Lower leg skin (tissue), 4 donors: ENCODE measurements around the gene SCGB1C1. TPM values are rescaled to one million over a fixed set of nuclear protein-coding genes. Genes with fewer than 3 reads are reported as not detected.

Experiments
- DNase-seq, 2 donors: peaks; one replicate each; pipeline ENCODE4 v3.0.0-alpha.2; 2019; ENCODE audit warnings: low spot score in 2 of 2
- H3K4me3 ChIP-seq: fragments of 200-600 bp; sonication (generic); 2 replicates; pipeline ENCODE4 v1.5.1; 2017; ENCODE audit warnings: mild to moderate bottlenecking, low read depth; ENCODE audit not compliant: poor library complexity, severe bottlenecking
- POLR2A ChIP-seq, 2 donors: fragments of 450-650 bp; IDR thresholded peaks; one replicate each; pipeline ENCODE4 v1.6.1; 2016 to 2017; ENCODE audit warnings: antibody characterized with exemption in 2 of 2, mild to moderate bottlenecking in 1 of 2, moderate library complexity in 1 of 2
- WGBS, 2 donors: methylation state at CpG; one replicate each; pipeline ENCODE4 v1.1.5; 2018; 5-methylcytosine and 5-hydroxymethylcytosine counted together
- intact Hi-C: fragments of 100-400 bp; cut with DNase I; formaldehyde crosslinking; loops from one replicate; pipeline ENCODE4 v1.15.0; 2023; ENCODE audit warnings: low total_unique reads
- total RNA-seq, 4 donors: library from RNA; depleted of rRNA; stranded (reverse); fragments of >200 nt; gene quantifications; one replicate each; pipeline ENCODE4 v1.1.0, GENCODE V29; 2016
- TF ChIP-seq, protein P1 (sequence below), 3 donors: fragments of 450-650 bp; IDR thresholded peaks; one replicate each; pipeline ENCODE4 v1.5.1; 2016; ENCODE audit warnings: antibody characterized with exemption in 3 of 3, mild to moderate bottlenecking in 3 of 3, moderate library complexity in 2 of 3

SCGB1C1 gene
- total RNA-seq, 4 donors from 2014 or later: not detected

DNA sequence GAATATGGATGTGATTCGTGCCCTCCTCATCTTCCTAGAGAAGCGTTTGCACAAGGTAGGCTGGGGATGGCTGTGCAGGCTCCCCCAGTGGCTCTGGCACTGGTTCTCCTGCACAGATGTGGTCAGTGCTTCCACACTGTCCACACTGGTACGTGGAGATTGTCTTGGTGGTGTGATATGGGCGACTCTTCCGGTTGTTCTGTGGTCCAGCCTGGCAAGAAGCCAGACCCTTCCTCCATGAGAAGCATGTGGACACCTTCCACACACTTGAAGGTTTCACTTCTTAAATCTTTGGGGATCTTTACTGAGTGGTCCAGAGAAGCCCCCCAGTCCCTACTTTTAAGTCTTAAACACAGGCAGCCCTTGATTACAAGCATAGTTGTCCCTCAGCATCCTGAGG is 18.4 kb downstream of the SCGB1C1 start:
- no peak overlapping the region for H3K4me3 ChIP-seq
- TF ChIP-seq, protein P1, sequence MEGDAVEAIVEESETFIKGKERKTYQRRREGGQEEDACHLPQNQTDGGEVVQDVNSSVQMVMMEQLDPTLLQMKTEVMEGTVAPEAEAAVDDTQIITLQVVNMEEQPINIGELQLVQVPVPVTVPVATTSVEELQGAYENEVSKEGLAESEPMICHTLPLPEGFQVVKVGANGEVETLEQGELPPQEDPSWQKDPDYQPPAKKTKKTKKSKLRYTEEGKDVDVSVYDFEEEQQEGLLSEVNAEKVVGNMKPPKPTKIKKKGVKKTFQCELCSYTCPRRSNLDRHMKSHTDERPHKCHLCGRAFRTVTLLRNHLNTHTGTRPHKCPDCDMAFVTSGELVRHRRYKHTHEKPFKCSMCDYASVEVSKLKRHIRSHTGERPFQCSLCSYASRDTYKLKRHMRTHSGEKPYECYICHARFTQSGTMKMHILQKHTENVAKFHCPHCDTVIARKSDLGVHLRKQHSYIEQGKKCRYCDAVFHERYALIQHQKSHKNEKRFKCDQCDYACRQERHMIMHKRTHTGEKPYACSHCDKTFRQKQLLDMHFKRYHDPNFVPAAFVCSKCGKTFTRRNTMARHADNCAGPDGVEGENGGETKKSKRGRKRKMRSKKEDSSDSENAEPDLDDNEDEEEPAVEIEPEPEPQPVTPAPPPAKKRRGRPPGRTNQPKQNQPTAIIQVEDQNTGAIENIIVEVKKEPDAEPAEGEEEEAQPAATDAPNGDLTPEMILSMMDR (IDR thresholded peaks at IDR 0.05): no peak
- DNase-seq: no peak
- WGBS, 2 donors: 87% methylated on average over 5 of the region's 5 CpGs
- intact Hi-C loops: no loop called here

DNA sequence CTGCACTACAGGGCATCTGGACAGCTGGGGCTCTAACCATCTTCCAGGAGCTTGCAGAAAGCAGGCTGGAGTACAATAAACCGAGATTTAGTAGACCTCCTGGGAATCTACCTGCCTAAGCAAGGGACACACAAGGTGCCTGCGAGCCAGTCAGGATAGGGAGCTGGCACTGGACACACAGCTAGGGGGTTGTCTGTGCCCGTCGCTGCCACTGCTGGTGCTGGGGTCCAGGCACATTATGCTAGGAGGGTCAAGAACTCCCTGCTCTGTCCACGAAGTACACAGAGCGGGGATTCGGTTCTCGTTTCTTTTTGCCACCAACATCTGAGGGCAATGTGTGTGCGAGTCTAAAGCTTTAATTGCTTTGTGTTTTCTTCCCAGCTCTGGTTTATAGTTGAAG is 18.9 kb downstream of the SCGB1C1 start:
- H3K4me3 ChIP-seq: no peak overlapping the region
- no peak for TF ChIP-seq POLR2A (IDR thresholded peaks at IDR 0.05)
- TF ChIP-seq, protein P1 (IDR thresholded peaks at IDR 0.05): no peak
- DNase-seq: no peak
- intact Hi-C loops: no loop called here
- 88 to 89% methylated on average over 9 of the region's 9 CpGs for WGBS, 2 donors

DNA sequence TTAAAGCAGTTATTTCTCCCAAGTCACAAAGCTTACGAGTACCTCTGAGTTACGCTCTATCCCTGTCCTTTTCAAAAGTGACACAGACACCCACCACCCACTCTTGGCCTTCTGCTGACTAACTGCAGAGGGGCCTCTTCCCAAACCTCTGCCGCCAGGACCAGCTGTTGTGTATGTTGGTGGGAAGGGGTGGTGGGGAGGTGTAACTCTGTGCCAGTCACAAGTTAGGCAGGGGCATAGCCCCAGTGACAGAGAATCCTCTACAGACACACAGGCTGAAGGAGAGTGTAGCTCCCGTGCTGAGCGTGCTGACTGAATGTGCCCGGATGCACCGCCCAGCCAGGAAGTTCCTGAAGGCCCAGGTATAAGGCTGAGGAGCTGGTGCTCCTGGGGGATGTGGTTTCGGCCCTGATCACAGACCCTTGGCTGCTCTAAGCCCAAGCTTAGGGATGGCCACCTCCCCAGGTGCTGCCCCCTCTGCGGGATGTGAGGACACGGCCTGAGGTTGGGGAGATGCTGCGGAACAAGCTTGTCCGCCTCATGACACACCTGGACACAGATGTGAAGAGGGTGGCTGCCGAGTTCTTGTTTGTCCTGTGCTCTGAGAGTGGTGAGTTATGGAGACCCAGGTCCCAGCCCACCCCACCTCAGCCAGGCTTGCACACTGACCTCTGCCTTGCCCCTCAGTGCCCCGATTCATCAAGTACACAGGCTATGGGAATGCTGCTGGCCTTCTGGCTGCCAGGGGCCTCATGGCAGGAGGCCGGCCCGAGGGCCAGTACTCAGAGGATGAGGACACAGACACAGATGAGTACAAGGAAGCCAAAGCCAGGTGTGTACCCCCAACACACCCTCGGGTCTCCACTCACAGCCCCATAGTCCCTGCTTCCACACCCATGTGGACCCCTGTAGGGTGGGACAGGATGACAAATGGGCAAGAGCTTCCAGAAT is 19.5 kb downstream of the SCGB1C1 start:
- WGBS, 2 donors: 90% methylated on average over 13 to 17 of the region's 17 CpGs
- TF ChIP-seq, protein P1 (IDR thresholded peaks at IDR 0.05): no peak
- TF ChIP-seq POLR2A (IDR thresholded peaks at IDR 0.05): no peak
- no peak overlapping the region for H3K4me3 ChIP-seq
- intact Hi-C loops: no loop called here
- no peak for DNase-seq

GRCh38 chr11:213111-213510 is 20.2 kb downstream of the SCGB1C1 start:
- intact Hi-C loops: no loop called here
- no peak for TF ChIP-seq POLR2A (IDR thresholded peaks at IDR 0.05)
- H3K4me3 ChIP-seq: no peak overlapping the region
- 90% methylated on average over 4 of the region's 4 CpGs for WGBS, 2 donors
- no peak for DNase-seq

DNA sequence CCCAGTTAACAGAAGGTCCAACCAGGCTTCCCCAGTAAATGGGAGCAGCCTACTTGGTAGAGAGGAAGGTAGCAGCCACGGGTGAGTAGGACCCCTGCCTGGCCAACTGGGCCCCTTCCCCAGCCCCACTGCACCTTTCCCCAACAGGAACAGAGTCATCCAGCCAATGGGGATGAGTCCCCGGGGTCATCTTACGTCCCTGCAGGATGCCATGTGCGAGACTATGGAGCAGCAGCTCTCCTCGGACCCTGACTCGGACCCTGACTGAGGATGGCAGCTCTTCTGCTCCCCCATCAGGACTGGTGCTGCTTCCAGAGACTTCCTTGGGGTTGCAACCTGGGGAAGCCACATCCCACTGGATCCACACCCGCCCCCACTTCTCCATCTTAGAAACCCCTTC is 21.2 kb downstream of the SCGB1C1 start:
- WGBS, 2 donors: 83 to 85% methylated on average over 7 of the region's 7 CpGs
- intact Hi-C loops: no loop called here
- TF ChIP-seq, protein P1 (IDR thresholded peaks at IDR 0.05): no peak
- TF ChIP-seq POLR2A (IDR thresholded peaks at IDR 0.05): no peak
- no peak overlapping the region for H3K4me3 ChIP-seq
- no peak for DNase-seq

DNA sequence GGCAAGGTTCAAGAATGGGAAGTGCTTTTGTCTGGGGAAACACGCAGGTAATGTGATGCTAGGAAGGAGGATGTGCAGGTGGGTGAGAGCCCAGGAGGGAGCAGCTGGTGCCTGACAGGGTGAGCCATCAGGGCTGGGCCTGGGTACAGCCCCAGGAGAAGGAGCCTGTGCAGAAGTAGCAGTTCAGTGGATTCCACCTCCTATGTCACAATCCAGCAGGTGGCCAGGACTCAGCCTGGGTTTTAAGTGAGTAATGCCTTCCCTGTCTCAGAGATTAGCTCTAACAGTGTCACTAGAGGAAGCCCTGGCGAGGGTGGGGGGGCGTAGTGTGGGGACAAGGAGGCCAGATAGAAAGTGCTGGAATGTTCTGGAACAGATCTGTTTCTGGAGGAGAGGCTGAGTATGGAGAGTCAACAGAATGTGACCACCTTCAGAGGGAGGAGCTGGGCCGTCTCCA is 22.7 kb downstream of the SCGB1C1 start:
- intact Hi-C loops: no loop called here
- H3K4me3 ChIP-seq: no peak overlapping the region
- no peak for TF ChIP-seq POLR2A (IDR thresholded peaks at IDR 0.05)
- TF ChIP-seq, protein P1 (IDR thresholded peaks at IDR 0.05): no peak
- no peak for DNase-seq
- 80 to 86% methylated on average over 4 of the region's 4 CpGs for whole genome bisulfite sequencing, 2 donors
